WTC11 (cell line): ENCODE data around the gene YY2. TPM values are rescaled to one million over a fixed set of nuclear protein-coding genes. Genes with fewer than 3 reads are reported as not detected.

Source experiments
- ATAC-seq: fragments of 200-7000 bp; cut with Tn5 transposase; 2 replicates; pipeline ENCODE4 v1.10.0; 2021; ENCODE audit warnings: mild to moderate bottlenecking, moderate library complexity
- CTCF ChIA-PET: fragments of 300-600 bp; sonication (Branson Sonifier 250); formaldehyde crosslinking; loops from one replicate; lab custom pipeline; 2021; ENCODE audit warnings: antibody characterized with exemption; lab: Charles Lee
- POLR2A ChIA-PET: fragments of 350-600 bp; sonication (Branson Sonifier 250); formaldehyde crosslinking; loops from one replicate; lab custom pipeline; 2021; ENCODE audit warnings: antibody characterized with exemption; lab: Charles Lee
- DNase-seq: peaks from one replicate; pipeline ENCODE4 v3.0.0; 2021; ENCODE audit warnings: low spot score
- H3K27ac Mint-ChIP-seq: 2 replicates; pipeline ENCODE4 v1.8.0; 2021; ENCODE audit warnings: mixed read lengths
- H3K27me3 Mint-ChIP-seq: 2 replicates; pipeline ENCODE4 v1.8.0; 2021; ENCODE audit warnings: low read depth, mild to moderate bottlenecking, moderate library complexity, mixed read lengths
- H3K36me3 Mint-ChIP-seq: 2 replicates; pipeline ENCODE4 v1.8.0; 2021; ENCODE audit warnings: mixed read lengths
- H3K4me1 Mint-ChIP-seq: 2 replicates; pipeline ENCODE4 v1.8.0; 2022; ENCODE audit warnings: mixed read lengths
- H3K4me3 Mint-ChIP-seq: 2 replicates; pipeline ENCODE4 v1.8.0; 2021; ENCODE audit warnings: mild to moderate bottlenecking, moderate library complexity, mixed read lengths
- H3K9me3 Mint-ChIP-seq: 2 replicates; pipeline ENCODE4 v1.8.0; 2021; ENCODE audit warnings: mixed read lengths
- CBFB ChIP-seq: sonication (generic); formaldehyde crosslinking; IDR thresholded peaks from 2 replicates; pipeline ENCODE4 v1.8.1; 2022; ENCODE audit warnings: mild to moderate bottlenecking, low read depth, missing genetic modification reagents
- CREB1 ChIP-seq: sonication (generic); formaldehyde crosslinking; IDR thresholded peaks from 2 replicates; pipeline ENCODE4 v1.8.0; 2023; ENCODE audit warnings: mild to moderate bottlenecking, missing genetic modification reagents
- ESRRA ChIP-seq: sonication (generic); formaldehyde crosslinking; IDR thresholded peaks from 2 replicates; pipeline ENCODE4 v1.8.1; 2022; ENCODE audit warnings: mild to moderate bottlenecking, missing genetic modification reagents, borderline replicate concordance
- FOXK1 ChIP-seq: sonication (generic); formaldehyde crosslinking; IDR thresholded peaks from 2 replicates; pipeline ENCODE4 v1.8.0; 2022; ENCODE audit warnings: mild to moderate bottlenecking, moderate library complexity, missing genetic modification reagents
- GABPB1 ChIP-seq: sonication (generic); formaldehyde crosslinking; IDR thresholded peaks from 2 replicates; pipeline ENCODE4 v1.8.1; 2023; ENCODE audit warnings: mild to moderate bottlenecking, missing genetic modification reagents
- GTF2I ChIP-seq: fragments of 250-450 bp; sonication (Bioruptor Pico); conservative IDR thresholded peaks from 2 replicates; pipeline ENCODE4 v1.4.0; 2021; ENCODE audit warnings: mild to moderate bottlenecking
- JAZF1 ChIP-seq: fragments of 250-450 bp; sonication (Bioruptor Pico); IDR thresholded peaks from 2 replicates; pipeline ENCODE4 v1.9.0; 2021; ENCODE audit warnings: moderate library complexity, mild to moderate bottlenecking, inconsistent platforms
- NFATC4 ChIP-seq: fragments of 250-450 bp; sonication (Bioruptor Pico); IDR thresholded peaks from 2 replicates; pipeline ENCODE4 v1.9.0; 2021; ENCODE audit warnings: mild to moderate bottlenecking
- NFYB ChIP-seq: sonication (generic); formaldehyde crosslinking; conservative IDR thresholded peaks from 2 replicates; pipeline ENCODE4 v1.8.0; 2022; ENCODE audit warnings: low read depth, missing genetic modification reagents
- RELA ChIP-seq: sonication (generic); formaldehyde crosslinking; IDR thresholded peaks from 2 replicates; pipeline ENCODE4 v1.8.1; 2022; ENCODE audit warnings: missing genetic modification reagents, mild to moderate bottlenecking, borderline replicate concordance
- TCF7 ChIP-seq: sonication (generic); formaldehyde crosslinking; IDR thresholded peaks from 2 replicates; pipeline ENCODE4 v1.8.0; 2022; ENCODE audit warnings: mild to moderate bottlenecking, low read depth, missing genetic modification reagents, moderate library complexity
- TEAD1 ChIP-seq: sonication (generic); formaldehyde crosslinking; IDR thresholded peaks from 2 replicates; pipeline ENCODE4 v1.8.0; 2022; ENCODE audit warnings: mild to moderate bottlenecking, missing genetic modification reagents
- ZBTB21 ChIP-seq: sonication (generic); formaldehyde crosslinking; IDR thresholded peaks from 2 replicates; pipeline ENCODE4 v1.8.1; 2023; ENCODE audit warnings: mild to moderate bottlenecking, missing genetic modification reagents, borderline replicate concordance
- ZNF121 ChIP-seq: sonication (generic); formaldehyde crosslinking; IDR thresholded peaks from 2 replicates; pipeline ENCODE4 v1.8.0; 2023; ENCODE audit warnings: missing genetic modification reagents
- ZNF138 ChIP-seq: sonication (generic); formaldehyde crosslinking; conservative IDR thresholded peaks from 2 replicates; pipeline ENCODE4 v1.8.1; 2022; ENCODE audit warnings: mild to moderate bottlenecking, moderate library complexity, missing genetic modification reagents
- ZNF317 ChIP-seq: sonication (generic); formaldehyde crosslinking; IDR thresholded peaks from 2 replicates; pipeline ENCODE4 v1.8.1; 2023; ENCODE audit warnings: low read depth, mild to moderate bottlenecking, moderate library complexity, missing genetic modification reagents, borderline replicate concordance
- ZNF396 ChIP-seq: fragments of 250-450 bp; sonication (Bioruptor Pico); IDR thresholded peaks from 2 replicates; pipeline ENCODE4 v1.8.0; 2021; ENCODE audit warnings: mild to moderate bottlenecking, moderate library complexity, borderline replicate concordance
- ZNF416 ChIP-seq: fragments of 250-450 bp; sonication (Bioruptor Pico); IDR thresholded peaks from 2 replicates; pipeline ENCODE4 v1.9.0; 2021; ENCODE audit warnings: mild to moderate bottlenecking, inconsistent platforms
- ZNF423 ChIP-seq: fragments of 250-450 bp; sonication (Bioruptor Pico); IDR thresholded peaks from 2 replicates; pipeline ENCODE4 v2.1.2; 2022; ENCODE audit warnings: mild to moderate bottlenecking, moderate library complexity
- total RNA-seq: library from RNA; stranded (reverse); gene quantifications from 3 replicates; pipeline ENCODE4 v1.2.3, GENCODE V29; 2021
- TF ChIP-seq, protein P1 (sequence below): sonication (generic); formaldehyde crosslinking; IDR thresholded peaks from 2 replicates; pipeline ENCODE4 v1.8.0; 2022; ENCODE audit warnings: mild to moderate bottlenecking, missing genetic modification reagents
- TF ChIP-seq, protein P2 (sequence below): sonication (generic); formaldehyde crosslinking; IDR thresholded peaks from 2 replicates; pipeline ENCODE4 v1.8.0; 2023; ENCODE audit warnings: missing genetic modification reagents, mild to moderate bottlenecking, borderline replicate concordance
- TF ChIP-seq, protein P3 (sequence below): fragments of 250-450 bp; sonication (Bioruptor Pico); IDR thresholded peaks from 2 replicates; pipeline ENCODE4 v2.1.2; 2022; ENCODE audit warnings: mild to moderate bottlenecking, moderate library complexity
- TF ChIP-seq, protein P4 (sequence below): fragments of 200-600 bp; IDR thresholded peaks from 2 replicates; pipeline ENCODE4 v1.8.0; 2022; ENCODE audit warnings: antibody characterized with exemption
- TF ChIP-seq, protein P5 (sequence below): sonication (generic); formaldehyde crosslinking; IDR thresholded peaks from 2 replicates; pipeline ENCODE4 v1.8.1; 2023; ENCODE audit warnings: mild to moderate bottlenecking, missing genetic modification reagents
- TF ChIP-seq, protein P6 (sequence below): sonication (generic); formaldehyde crosslinking; conservative IDR thresholded peaks from 2 replicates; pipeline ENCODE4 v1.8.1; 2022; ENCODE audit warnings: mild to moderate bottlenecking, missing genetic modification reagents
- TF ChIP-seq, protein P7 (sequence below): sonication (generic); formaldehyde crosslinking; IDR thresholded peaks from 2 replicates; pipeline ENCODE4 v1.8.0; 2022; ENCODE audit warnings: mild to moderate bottlenecking, missing genetic modification reagents

YY2 gene
- total RNA-seq, 1 experiment from 2014 or later, result 1.4 TPM

DNA sequence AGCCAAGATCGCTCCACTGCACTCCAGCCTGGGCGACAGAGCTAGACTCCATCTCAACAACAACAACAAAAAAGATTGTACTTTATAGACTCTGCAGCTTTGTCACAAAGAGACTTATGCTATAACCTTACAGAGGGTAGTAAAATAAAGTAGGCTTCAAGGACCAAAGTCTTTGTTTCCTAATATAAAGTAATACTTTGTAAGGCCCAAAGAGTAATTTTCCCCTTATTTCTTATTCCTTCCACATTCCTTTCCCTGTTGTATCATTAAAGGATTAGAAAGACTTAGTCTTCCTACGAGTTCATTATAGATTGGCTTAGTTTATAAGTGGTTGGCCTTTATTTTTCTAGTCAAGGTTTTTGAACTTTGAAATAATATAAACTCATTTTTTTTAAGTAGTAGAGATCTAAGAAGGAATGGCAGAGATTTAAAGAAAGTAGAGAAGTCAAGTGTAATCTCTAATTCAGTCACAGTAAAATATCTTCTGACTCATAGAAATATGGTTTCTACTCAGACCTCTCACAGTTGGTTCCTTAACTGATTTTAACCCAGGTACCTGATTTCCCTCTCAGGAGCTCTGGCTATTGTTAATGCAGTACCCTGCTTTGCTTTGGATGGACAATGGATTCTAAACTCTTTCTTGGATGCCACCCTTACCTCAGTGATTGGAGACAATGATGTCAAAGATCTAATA, 26.2 kb downstream of the YY2 start:
- H3K27ac Mint-ChIP-seq, result no peak overlapping the region
- ATAC-seq, result no peak
- H3K4me3 Mint-ChIP-seq, result no peak overlapping the region
- H3K36me3 Mint-ChIP-seq, result peaks cover 6% of the 10 kb centered on the region
- CTCF ChIA-PET, result no interaction called here
- no peaks in the 10 kb centered on the region for H3K27me3 Mint-ChIP-seq
- H3K9me3 Mint-ChIP-seq, result no peaks in the 10 kb centered on the region
- peaks cover 5% of the 10 kb centered on the region; the same call in 1 of the 2 replicates for H3K4me1 Mint-ChIP-seq
- TF ChIP-seq ZNF317 (CRISPR knock-in tag) (no peak), TCF7 (no peak), TEAD1 (CRISPR knock-in tag) (no peak), CBFB (CRISPR knock-in tag) (no peak), NFATC4 (CRISPR knock-in tag) (no peak), GABPB1 (CRISPR knock-in tag) (no peak), NFYB (no peak), ZNF121 (no peak), ZNF423 (CRISPR knock-in tag) (no peak), ZNF396 (CRISPR knock-in tag) (no peak)
- TF ChIP-seq, protein P1, sequence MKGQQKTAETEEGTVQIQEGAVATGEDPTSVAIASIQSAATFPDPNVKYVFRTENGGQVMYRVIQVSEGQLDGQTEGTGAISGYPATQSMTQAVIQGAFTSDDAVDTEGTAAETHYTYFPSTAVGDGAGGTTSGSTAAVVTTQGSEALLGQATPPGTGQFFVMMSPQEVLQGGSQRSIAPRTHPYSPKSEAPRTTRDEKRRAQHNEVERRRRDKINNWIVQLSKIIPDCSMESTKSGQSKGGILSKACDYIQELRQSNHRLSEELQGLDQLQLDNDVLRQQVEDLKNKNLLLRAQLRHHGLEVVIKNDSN, result no peak
- TF ChIP-seq, protein P2, sequence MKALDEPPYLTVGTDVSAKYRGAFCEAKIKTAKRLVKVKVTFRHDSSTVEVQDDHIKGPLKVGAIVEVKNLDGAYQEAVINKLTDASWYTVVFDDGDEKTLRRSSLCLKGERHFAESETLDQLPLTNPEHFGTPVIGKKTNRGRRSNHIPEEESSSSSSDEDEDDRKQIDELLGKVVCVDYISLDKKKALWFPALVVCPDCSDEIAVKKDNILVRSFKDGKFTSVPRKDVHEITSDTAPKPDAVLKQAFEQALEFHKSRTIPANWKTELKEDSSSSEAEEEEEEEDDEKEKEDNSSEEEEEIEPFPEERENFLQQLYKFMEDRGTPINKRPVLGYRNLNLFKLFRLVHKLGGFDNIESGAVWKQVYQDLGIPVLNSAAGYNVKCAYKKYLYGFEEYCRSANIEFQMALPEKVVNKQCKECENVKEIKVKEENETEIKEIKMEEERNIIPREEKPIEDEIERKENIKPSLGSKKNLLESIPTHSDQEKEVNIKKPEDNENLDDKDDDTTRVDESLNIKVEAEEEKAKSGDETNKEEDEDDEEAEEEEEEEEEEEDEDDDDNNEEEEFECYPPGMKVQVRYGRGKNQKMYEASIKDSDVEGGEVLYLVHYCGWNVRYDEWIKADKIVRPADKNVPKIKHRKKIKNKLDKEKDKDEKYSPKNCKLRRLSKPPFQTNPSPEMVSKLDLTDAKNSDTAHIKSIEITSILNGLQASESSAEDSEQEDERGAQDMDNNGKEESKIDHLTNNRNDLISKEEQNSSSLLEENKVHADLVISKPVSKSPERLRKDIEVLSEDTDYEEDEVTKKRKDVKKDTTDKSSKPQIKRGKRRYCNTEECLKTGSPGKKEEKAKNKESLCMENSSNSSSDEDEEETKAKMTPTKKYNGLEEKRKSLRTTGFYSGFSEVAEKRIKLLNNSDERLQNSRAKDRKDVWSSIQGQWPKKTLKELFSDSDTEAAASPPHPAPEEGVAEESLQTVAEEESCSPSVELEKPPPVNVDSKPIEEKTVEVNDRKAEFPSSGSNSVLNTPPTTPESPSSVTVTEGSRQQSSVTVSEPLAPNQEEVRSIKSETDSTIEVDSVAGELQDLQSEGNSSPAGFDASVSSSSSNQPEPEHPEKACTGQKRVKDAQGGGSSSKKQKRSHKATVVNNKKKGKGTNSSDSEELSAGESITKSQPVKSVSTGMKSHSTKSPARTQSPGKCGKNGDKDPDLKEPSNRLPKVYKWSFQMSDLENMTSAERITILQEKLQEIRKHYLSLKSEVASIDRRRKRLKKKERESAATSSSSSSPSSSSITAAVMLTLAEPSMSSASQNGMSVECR, result no peak
- TF ChIP-seq, protein P3, sequence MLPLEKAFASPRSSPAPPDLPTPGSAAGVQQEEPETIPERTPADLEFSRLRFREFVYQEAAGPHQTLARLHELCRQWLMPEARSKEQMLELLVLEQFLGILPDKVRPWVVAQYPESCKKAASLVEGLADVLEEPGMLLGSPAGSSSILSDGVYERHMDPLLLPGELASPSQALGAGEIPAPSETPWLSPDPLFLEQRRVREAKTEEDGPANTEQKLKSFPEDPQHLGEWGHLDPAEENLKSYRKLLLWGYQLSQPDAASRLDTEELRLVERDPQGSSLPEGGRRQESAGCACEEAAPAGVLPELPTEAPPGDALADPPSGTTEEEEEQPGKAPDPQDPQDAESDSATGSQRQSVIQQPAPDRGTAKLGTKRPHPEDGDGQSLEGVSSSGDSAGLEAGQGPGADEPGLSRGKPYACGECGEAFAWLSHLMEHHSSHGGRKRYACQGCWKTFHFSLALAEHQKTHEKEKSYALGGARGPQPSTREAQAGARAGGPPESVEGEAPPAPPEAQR (CRISPR knock-in tag), result no peak
- TF ChIP-seq, protein P4, sequence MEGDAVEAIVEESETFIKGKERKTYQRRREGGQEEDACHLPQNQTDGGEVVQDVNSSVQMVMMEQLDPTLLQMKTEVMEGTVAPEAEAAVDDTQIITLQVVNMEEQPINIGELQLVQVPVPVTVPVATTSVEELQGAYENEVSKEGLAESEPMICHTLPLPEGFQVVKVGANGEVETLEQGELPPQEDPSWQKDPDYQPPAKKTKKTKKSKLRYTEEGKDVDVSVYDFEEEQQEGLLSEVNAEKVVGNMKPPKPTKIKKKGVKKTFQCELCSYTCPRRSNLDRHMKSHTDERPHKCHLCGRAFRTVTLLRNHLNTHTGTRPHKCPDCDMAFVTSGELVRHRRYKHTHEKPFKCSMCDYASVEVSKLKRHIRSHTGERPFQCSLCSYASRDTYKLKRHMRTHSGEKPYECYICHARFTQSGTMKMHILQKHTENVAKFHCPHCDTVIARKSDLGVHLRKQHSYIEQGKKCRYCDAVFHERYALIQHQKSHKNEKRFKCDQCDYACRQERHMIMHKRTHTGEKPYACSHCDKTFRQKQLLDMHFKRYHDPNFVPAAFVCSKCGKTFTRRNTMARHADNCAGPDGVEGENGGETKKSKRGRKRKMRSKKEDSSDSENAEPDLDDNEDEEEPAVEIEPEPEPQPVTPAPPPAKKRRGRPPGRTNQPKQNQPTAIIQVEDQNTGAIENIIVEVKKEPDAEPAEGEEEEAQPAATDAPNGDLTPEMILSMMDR, result no peak
- POLR2A ChIA-PET, result no interaction called here
- no peak for DNase-seq

DNA sequence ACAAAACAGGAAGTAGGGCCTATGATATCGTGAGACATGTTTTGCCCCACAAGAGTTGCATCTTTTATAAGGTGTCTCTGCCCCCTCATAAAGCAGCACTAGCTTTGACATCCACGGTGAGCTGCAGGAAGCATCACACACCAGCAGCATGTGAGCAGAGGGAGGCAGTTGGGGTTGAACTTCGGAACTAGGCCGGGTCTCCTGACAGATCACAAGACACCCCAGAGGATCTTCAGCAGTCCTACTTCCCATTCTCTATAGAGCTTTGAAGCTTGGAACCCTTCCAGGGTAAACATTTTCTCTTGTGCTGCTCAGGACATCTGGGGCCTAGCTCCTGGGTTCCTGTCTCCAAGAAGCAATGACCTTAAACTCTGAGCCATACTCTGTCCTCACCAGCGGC, 27.5 kb downstream of the YY2 start:
- H3K4me1 Mint-ChIP-seq, result peaks cover 5% of the 10 kb centered on the region; the same call in 1 of the 2 replicates
- ATAC-seq (no peak), DNase-seq (no peak)
- H3K27me3 Mint-ChIP-seq, result no peaks in the 10 kb centered on the region
- no peaks in the 10 kb centered on the region for H3K9me3 Mint-ChIP-seq
- peaks cover 6% of the 10 kb centered on the region for H3K36me3 Mint-ChIP-seq
- ChIA-PET CTCF (no interaction called here), POLR2A (no interaction called here)
- no peak overlapping the region for H3K27ac Mint-ChIP-seq
- H3K4me3 Mint-ChIP-seq, result no peak overlapping the region
- TF ChIP-seq ZBTB21, result no peak
- TF ChIP-seq, protein P5, sequence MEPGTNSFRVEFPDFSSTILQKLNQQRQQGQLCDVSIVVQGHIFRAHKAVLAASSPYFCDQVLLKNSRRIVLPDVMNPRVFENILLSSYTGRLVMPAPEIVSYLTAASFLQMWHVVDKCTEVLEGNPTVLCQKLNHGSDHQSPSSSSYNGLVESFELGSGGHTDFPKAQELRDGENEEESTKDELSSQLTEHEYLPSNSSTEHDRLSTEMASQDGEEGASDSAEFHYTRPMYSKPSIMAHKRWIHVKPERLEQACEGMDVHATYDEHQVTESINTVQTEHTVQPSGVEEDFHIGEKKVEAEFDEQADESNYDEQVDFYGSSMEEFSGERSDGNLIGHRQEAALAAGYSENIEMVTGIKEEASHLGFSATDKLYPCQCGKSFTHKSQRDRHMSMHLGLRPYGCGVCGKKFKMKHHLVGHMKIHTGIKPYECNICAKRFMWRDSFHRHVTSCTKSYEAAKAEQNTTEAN (CRISPR knock-in tag), result no peak
- TF ChIP-seq GTF2I (CRISPR knock-in tag), result no peak
- no peak for TF ChIP-seq JAZF1 (CRISPR knock-in tag)
- TF ChIP-seq CREB1 (CRISPR knock-in tag), result no peak
- no peak for TF ChIP-seq ZNF416 (CRISPR knock-in tag)
- TF ChIP-seq, protein P6, sequence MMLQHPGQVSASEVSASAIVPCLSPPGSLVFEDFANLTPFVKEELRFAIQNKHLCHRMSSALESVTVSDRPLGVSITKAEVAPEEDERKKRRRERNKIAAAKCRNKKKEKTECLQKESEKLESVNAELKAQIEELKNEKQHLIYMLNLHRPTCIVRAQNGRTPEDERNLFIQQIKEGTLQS (CRISPR knock-in tag), result no peak
- TF ChIP-seq, protein P7, sequence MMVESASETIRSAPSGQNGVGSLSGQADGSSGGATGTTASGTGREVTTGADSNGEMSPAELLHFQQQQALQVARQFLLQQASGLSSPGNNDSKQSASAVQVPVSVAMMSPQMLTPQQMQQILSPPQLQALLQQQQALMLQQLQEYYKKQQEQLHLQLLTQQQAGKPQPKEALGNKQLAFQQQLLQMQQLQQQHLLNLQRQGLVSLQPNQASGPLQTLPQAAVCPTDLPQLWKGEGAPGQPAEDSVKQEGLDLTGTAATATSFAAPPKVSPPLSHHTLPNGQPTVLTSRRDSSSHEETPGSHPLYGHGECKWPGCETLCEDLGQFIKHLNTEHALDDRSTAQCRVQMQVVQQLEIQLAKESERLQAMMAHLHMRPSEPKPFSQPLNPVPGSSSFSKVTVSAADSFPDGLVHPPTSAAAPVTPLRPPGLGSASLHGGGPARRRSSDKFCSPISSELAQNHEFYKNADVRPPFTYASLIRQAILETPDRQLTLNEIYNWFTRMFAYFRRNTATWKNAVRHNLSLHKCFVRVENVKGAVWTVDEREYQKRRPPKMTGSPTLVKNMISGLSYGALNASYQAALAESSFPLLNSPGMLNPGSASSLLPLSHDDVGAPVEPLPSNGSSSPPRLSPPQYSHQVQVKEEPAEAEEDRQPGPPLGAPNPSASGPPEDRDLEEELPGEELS (CRISPR knock-in tag), result no peak
- TF ChIP-seq ZNF138, result no peak
- TF ChIP-seq ESRRA (CRISPR knock-in tag), result no peak
- no peak for TF ChIP-seq RELA (CRISPR knock-in tag)
- TF ChIP-seq FOXK1, result no peak
- TF ChIP-seq TEAD1 (CRISPR knock-in tag), result no peak
